GM10266 (cell line): ENCODE data around the gene GAS2L2.

Experiments
- DNase-seq: peaks from one replicate; pipeline ENCODE4 v3.0.0; 2012; ENCODE audit errors: extremely low spot score
- TF ChIP-seq, protein P1 (sequence below): IDR thresholded peaks from 2 replicates; pipeline ENCODE4 v1.5.1; 2012; ENCODE audit warnings: mild to moderate bottlenecking, low read depth; ENCODE audit not compliant: control insufficient read depth, insufficient read depth; ENCODE audit errors: missing control alignments

Gene GAS2L2

GRCh38 chr17:35795007-35795870 is 42.2 kb upstream of the GAS2L2 start, which contains the start of gene MMP28:
Gene MMP28 (minus strand): TSS chr17:35795641. CDS start chr17:35795377, 264 bp downstream.
- TF ChIP-seq, protein P1, sequence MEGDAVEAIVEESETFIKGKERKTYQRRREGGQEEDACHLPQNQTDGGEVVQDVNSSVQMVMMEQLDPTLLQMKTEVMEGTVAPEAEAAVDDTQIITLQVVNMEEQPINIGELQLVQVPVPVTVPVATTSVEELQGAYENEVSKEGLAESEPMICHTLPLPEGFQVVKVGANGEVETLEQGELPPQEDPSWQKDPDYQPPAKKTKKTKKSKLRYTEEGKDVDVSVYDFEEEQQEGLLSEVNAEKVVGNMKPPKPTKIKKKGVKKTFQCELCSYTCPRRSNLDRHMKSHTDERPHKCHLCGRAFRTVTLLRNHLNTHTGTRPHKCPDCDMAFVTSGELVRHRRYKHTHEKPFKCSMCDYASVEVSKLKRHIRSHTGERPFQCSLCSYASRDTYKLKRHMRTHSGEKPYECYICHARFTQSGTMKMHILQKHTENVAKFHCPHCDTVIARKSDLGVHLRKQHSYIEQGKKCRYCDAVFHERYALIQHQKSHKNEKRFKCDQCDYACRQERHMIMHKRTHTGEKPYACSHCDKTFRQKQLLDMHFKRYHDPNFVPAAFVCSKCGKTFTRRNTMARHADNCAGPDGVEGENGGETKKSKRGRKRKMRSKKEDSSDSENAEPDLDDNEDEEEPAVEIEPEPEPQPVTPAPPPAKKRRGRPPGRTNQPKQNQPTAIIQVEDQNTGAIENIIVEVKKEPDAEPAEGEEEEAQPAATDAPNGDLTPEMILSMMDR, result no peak
- peak; percentile 55 for DNase-seq

DNA sequence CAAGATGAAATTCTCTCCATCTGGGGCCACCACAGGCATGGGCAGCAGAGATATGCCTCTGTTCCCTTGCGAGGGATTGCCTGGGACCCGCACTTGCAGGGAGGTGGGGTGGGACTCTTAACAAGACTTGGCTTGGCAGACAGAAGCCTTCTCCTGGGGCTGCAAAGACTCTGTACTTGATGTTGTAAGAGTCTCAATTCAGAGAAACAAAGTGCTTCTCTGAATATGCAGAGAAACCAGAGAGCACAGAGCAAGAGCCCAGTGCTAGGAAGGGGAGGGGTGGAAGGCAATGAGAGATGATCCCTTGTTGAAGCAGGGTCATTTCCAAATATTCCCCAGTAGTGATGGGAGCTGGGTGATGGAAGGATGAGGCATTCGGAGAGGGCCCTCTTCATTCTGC is 40.2 kb upstream of the GAS2L2 start:
- TF ChIP-seq, protein P1, result no peak
- no peak for DNase-seq

GRCh38 chr17:35791681-35792350 is 38.8 kb upstream of the GAS2L2 start:
- DNase-seq, result peak; percentile 10
- TF ChIP-seq, protein P1, result no peak

DNA sequence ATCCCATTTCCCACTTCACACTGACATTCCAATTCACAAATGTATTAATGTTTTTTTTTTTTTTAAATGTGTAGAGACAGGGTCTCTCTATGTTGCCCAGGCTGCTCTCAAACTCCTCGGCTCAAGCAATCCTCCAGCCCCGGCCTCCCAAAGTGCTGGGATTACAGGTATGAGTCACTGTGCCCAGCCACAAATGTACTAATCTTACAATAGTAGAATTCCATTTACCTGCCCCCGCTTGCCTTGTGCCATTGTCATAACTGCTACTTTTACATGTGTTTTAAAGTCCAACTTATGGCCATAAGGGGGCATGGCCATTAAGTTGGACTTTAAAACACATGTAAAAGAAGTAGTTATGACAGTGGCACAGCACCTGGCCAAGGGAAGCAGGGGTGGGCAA is 37.8 kb upstream of the GAS2L2 start:
- no peak for DNase-seq
- TF ChIP-seq, protein P1, result no peak

DNA sequence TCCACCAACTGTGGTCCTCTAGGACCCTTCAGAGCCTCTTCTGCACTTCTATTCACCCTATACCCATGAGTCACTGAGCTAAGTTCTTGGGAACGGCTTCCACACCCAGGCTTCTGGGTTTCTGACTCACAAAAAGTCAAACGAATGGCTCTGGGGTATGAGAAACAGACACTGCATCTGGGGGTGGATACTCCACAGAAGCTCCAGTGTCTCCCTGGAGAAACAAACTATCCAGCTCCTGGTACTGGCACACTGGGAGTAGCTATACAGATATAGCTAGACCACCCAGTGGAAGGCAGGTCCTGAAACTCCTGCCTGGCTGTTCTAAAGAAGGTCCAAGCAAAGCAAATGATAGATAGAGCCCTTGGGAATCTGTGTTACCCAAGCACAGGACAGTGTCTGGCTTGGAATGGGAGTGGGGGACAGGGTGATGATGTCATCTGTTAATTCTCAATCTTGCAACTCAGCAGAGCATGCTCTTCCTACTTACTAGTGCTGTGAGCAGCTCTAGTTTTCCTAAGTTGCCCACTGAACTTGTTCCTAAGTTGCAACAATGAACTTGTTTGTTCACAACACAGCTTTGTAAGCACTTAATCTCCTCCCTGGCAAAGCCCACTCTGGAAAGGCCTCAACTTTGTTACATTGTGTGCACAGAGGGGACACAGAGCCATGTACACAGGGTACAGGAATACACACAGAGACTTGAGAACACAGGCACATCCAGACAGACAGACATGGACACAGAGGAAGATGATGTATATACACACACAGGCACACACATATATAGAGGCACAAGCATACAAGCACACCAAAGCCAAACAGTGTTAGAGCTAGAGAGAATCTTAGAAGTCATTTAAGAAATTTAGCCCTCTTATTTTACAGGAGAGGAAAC is 35.7 kb upstream of the GAS2L2 start:
- DNase-seq, result no peak
- TF ChIP-seq, protein P1, result no peak

- TF ChIP-seq, protein P1, result no peak
- no peak for DNase-seq
Observed at GRCh38 chr17:35786941-35787432, 33.9 kb upstream of the GAS2L2 start.
